Spleen (tissue), 11 donors: ENCODE results near the gene SLIT3. TPM values are rescaled to one million over a fixed set of nuclear protein-coding genes. Genes with fewer than 3 reads are reported as not detected.

ENCODE experiments used
- DNase-seq: peaks from one replicate; pipeline ENCODE4 v3.0.0-alpha.2; 2020
- H3K27ac ChIP-seq, 8 donors: fragments of 200-600 bp; sonication (generic) in 7 of 8; 1 replicate in 4 of 8; 2 replicates in 4 of 8; pipeline versions ENCODE4 v1.5.0 to v1.8.0; 2016 to 2021; ENCODE audit warnings: inconsistent platforms in 4 of 8, mild to moderate bottlenecking in 4 of 8, moderate library complexity in 1 of 8
- H3K27me3 ChIP-seq, 7 donors: fragments of 200-600 bp; sonication (generic) in 6 of 7; replicated peaks in 1 of 7; 1 replicate in 4 of 7; 2 replicates in 3 of 7; pipeline versions ENCODE4 v1.5.0 to v1.8.0; 2016 to 2021; ENCODE audit warnings: inconsistent platforms in 3 of 7, mild to moderate bottlenecking in 1 of 7
- H3K36me3 ChIP-seq, 6 donors: fragments of 200-600 bp; sonication (generic) in 5 of 6; 1 replicate in 4 of 6; 2 replicates in 2 of 6; pipeline versions ENCODE4 v1.5.0 to v1.8.0; 2016 to 2021; ENCODE audit warnings: inconsistent platforms in 2 of 6
- H3K4me1 ChIP-seq, 6 donors: fragments of 200-600 bp; sonication (generic) in 5 of 6; 1 replicate in 3 of 6; 2 replicates in 3 of 6; pipeline versions ENCODE4 v1.5.0 to v1.8.0; 2016 to 2021; ENCODE audit warnings: inconsistent platforms in 3 of 6
- H3K4me3 ChIP-seq, 8 donors: fragments of 200-600 bp; sonication (generic) in 7 of 8; 1 replicate in 4 of 8; 2 replicates in 4 of 8; pipeline versions ENCODE4 v1.5.0 to v1.8.0; 2016 to 2021; ENCODE audit warnings: inconsistent platforms in 4 of 8, mild to moderate bottlenecking in 4 of 8, moderate library complexity in 2 of 8
- H3K9me3 ChIP-seq, 8 donors: fragments of 200-600 bp; sonication (generic) in 7 of 8; 1 replicate in 4 of 8; 2 replicates in 4 of 8; pipeline versions ENCODE4 v1.5.0 to v1.8.0; 2016 to 2021; ENCODE audit warnings: inconsistent platforms in 4 of 8
- POLR2A ChIP-seq, 3 donors: fragments of 450-650 bp; IDR thresholded peaks; one replicate each; pipeline ENCODE4 v1.5.1; 2017; ENCODE audit warnings: antibody characterized with exemption in 3 of 3, mild to moderate bottlenecking in 1 of 3
- POLR2AphosphoS5 ChIP-seq, 3 donors: sonication (generic); formaldehyde crosslinking; IDR thresholded peaks; one replicate each; pipeline ENCODE4 v1.5.1; 2017; ENCODE audit warnings: antibody characterized with exemption in 3 of 3
- WGBS, 5 donors: extraction: QIAGEN DNeasy Blood & Tissue Kit in 3 of 5; methylation state at CpG; one replicate each; pipeline versions ENCODE4 v1.1.5 to v1.1.7; 2013 to 2018; 5-methylcytosine and 5-hydroxymethylcytosine counted together
- intact Hi-C: fragments of 100-400 bp; cut with DNase I; formaldehyde crosslinking; loops from one replicate; pipeline ENCODE4 v1.15.0; 2023; ENCODE audit warnings: low total_unique reads
- polyA plus RNA-seq, 3 donors: library from polyadenylated mRNA; stranded (reverse); fragments of 200-250 nt; gene quantifications; one replicate each; pipeline ENCODE4 v1.2.1, GENCODE V29; 2013
- total RNA-seq, 7 donors: library from RNA; depleted of rRNA in 3 of 7; stranded (reverse); fragments of >200 nt in 3 of 7; fragmentation: NEBNext Ultra II Directional in 4 of 7; extraction: Animal tissue kit (Norgen Biotek cat#: 25700) in 4 of 7; gene quantifications; one replicate each; pipeline versions ENCODE4 v1.1.0 to v1.2.1, GENCODE V29; 2016 to 2021
- TF ChIP-seq, protein P1 (sequence below), 11 experiments: fragments of 200-600 bp in 7 of 11; fragments of 450-650 bp in 4 of 11; sonication (generic) in 4 of 11; IDR thresholded peaks in 8 of 11; conservative IDR thresholded peaks in 3 of 11; 1 replicate in 7 of 11; 2 replicates in 4 of 11; pipeline versions ENCODE4 v1.4.0 to v1.8.0; 2016 to 2021; ENCODE audit warnings: antibody characterized with exemption in 11 of 11, inconsistent platforms in 4 of 11, mild to moderate bottlenecking in 1 of 11
- donor health status: healthy with polysubstance abuse.
- donor health status: DM: no; HTN: no; CAD: no; lungs with moderate emphysema.
- donor health status: DM: no; HTN: no; CAD: no.
- donor health status: Bipolar disorder and iron deficiency.
- donor health status: healthy.
- donor health status: DM: no; HTN: no; CAD: no.
- donor health status: DM: yes; HTN: yes; CAD: no.

The SLIT3 gene
- total and polyA plus RNA-seq, 10 donors, result 0.33 to 54.0 (median 13.2) TPM

DNA sequence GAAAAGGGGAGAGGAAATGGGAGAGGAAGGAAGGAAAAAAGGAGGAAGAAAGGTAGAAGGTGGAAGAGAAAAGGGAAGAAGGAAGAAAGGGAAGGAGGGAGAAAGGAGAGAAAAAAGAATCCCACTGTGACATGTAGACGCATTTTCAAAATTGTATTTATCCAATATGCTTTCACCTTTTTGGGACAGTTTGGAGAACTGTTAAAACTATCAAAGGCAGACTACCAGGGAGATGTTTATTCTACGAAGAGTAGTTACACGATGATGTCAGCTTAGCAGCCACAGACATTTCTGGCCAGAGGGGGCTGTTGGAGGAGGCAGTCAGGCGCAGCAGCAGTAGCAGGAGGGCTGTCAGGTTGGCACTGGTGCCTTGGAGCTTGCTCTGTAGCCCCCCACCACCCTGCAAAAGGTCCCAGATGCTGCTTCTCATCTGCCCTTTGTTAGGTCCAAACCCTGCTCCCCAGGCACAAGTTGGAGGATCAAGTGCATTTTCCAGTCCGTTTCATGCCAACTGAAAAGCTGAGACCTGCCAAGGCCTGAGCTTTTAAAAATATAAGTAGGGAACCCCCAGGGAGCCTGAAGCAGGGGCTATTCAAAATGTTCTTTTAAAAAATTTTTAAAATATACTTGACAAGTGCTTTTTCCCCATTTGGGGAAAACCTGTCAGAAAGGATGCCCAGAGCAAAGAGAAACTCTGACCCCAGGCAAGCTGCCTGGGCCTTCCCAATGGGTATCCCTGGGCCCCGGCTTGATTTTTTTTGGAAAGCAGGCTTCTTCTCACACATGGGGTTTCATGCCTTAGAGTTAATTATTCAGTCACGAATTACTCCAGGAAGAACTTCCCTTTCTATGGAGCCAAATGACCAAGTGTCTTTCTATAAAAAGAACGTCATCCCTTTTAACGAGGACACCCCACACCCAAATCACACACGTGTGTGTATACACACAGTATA, 203.3 kb downstream of the SLIT3 start:
- Histone ChIP-seq H3K27me3 (no peaks in the 10 kb centered on the region), H3K9me3 (no peaks in the 10 kb centered on the region), H3K4me1 (no peaks in the 10 kb centered on the region), H3K27ac (no peak overlapping the region), H3K36me3 (no peaks in the 10 kb centered on the region), H3K4me3 (no peak overlapping the region)
- WGBS, 5 donors, result 73 to 85% (median 80%) methylated on average over 10 of the region's 10 CpGs
- TF ChIP-seq POLR2A (IDR thresholded peaks at IDR 0.05) (no peak), POLR2AphosphoS5 (IDR thresholded peaks at IDR 0.05) (no peak)
- TF ChIP-seq, protein P1, sequence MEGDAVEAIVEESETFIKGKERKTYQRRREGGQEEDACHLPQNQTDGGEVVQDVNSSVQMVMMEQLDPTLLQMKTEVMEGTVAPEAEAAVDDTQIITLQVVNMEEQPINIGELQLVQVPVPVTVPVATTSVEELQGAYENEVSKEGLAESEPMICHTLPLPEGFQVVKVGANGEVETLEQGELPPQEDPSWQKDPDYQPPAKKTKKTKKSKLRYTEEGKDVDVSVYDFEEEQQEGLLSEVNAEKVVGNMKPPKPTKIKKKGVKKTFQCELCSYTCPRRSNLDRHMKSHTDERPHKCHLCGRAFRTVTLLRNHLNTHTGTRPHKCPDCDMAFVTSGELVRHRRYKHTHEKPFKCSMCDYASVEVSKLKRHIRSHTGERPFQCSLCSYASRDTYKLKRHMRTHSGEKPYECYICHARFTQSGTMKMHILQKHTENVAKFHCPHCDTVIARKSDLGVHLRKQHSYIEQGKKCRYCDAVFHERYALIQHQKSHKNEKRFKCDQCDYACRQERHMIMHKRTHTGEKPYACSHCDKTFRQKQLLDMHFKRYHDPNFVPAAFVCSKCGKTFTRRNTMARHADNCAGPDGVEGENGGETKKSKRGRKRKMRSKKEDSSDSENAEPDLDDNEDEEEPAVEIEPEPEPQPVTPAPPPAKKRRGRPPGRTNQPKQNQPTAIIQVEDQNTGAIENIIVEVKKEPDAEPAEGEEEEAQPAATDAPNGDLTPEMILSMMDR (IDR thresholded peaks at IDR 0.05 in 8 of 11, conservative IDR thresholded peaks at IDR 0.05 in 3 of 11), result no peak
- intact Hi-C loops, result no loop called here
- DNase-seq, result no peak

DNA sequence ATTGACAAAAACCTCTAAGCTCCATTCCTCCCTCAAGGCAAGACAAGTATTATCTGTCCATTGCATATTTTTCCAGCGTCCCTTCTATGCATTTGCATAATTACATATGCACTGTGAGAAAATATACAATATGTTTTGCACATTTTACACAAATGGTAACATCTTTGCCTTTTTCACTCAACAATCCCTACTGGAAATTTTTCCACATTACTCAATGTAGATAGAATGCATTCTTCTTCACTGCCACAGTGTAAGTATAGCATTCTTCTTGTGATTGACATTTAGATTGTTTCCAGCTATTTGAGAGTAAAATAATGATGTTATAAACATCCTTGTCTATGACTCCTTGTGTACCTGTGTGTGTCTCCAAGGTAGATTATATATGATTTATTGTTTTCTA, 205.0 kb downstream of the SLIT3 start:
- no peak overlapping the region for H3K27ac ChIP-seq
- 73 to 89% (median 78%) methylated on average over 1 of the region's 1 CpG for WGBS, 5 donors
- no peaks in the 10 kb centered on the region for H3K36me3 ChIP-seq
- H3K9me3 ChIP-seq, result peaks cover 0 to 2% (median 0%) of the 10 kb centered on the region in 8 donors
- intact Hi-C loops, result no loop called here
- DNase-seq, result no peak
- no peak overlapping the region for H3K4me3 ChIP-seq
- TF ChIP-seq POLR2A (IDR thresholded peaks at IDR 0.05) (no peak), POLR2AphosphoS5 (IDR thresholded peaks at IDR 0.05) (no peak)
- TF ChIP-seq, protein P1 (IDR thresholded peaks at IDR 0.05 in 8 of 11, conservative IDR thresholded peaks at IDR 0.05 in 3 of 11), result no peak
- H3K27me3 ChIP-seq, result no peaks in the 10 kb centered on the region
- no peaks in the 10 kb centered on the region for H3K4me1 ChIP-seq

DNA sequence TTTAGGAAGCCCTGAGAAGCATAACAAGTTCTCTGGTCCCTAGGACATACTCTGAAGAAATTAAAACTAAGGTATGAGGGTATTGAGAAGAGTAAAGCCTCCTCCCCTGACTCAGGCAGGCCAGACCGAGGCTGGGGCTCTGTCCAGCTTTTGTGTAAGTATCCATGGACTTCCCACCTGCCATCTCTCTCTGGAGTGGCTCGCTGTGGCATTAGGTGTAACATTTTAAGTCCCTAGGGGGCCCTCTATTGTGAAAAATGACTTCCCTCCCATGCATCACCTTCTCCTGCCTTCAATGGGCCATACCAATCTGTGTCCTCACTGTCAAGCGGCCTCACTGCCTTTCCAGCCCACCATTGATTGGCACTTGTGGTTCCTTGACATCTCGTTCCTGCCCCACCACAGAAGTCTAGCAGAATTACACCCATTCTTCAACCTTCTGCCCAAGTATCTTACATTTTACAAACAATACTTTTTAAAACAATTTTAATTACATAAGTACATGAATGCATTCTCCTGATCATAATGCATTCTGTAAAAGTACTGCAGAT, 205.5 kb downstream of the SLIT3 start:
- no peaks in the 10 kb centered on the region for H3K36me3 ChIP-seq
- no peaks in the 10 kb centered on the region for H3K27me3 ChIP-seq
- intact Hi-C loops, result no loop called here
- no peaks in the 10 kb centered on the region for H3K4me1 ChIP-seq
- DNase-seq, result no peak
- no peak for TF ChIP-seq POLR2A (IDR thresholded peaks at IDR 0.05)
- no peak for TF ChIP-seq POLR2AphosphoS5 (IDR thresholded peaks at IDR 0.05)
- TF ChIP-seq, protein P1 (IDR thresholded peaks at IDR 0.05 in 8 of 11, conservative IDR thresholded peaks at IDR 0.05 in 3 of 11), result no peak
- H3K4me3 ChIP-seq, result no peak overlapping the region
- peaks cover 0 to 7% (median 1%) of the 10 kb centered on the region in 8 donors for H3K9me3 ChIP-seq
- no peak overlapping the region for H3K27ac ChIP-seq
- 67 to 90% (median 79%) methylated on average over 4 of the region's 4 CpGs for WGBS, 5 donors
